ENCODE measurements around the gene NPLOC4. TPM values are rescaled to one million over a fixed set of nuclear protein-coding genes. Genes with fewer than 3 reads are reported as not detected.

The NPLOC4 gene
- total and polyA plus RNA-seq, 2 of the 13 experiments (the other 11 are each of a cell fraction or from before 2014, with no cell fraction given), result 57.0 to 97.0 TPM

- no peak for FAIRE-seq
- H3K4me2 ChIP-seq (ENCODE audit: low read depth, low read length), result no peak overlapping the region
- intact Hi-C loops (cut with micrococcal nuclease; ENCODE audit: unreplicated experiment), result no loop called here
Observed at GRCh38 chr17:81638683-81639082, 1.8 kb upstream of the NPLOC4 start.

More at GRCh38 chr17:81638683-81639082, 1.8 kb upstream of the NPLOC4 start:
- Histone ChIP-seq H4K20me1 (ENCODE audit: insufficient read depth, low read length) (peaks cover 19% of the 10 kb centered on the region), H3K4me1 (ENCODE audit: insufficient read depth, low read length) (peaks cover 30% of the 10 kb centered on the region), H3K9me3 (ENCODE audit: low read length) (no peaks in the 10 kb centered on the region), H2AFZ (ENCODE audit: low read length) (no peak overlapping the region), H3K27me3 (ENCODE audit: control insufficient read depth in 1 of 2, insufficient read depth in 2 of 2, low read length in 2 of 2) (peaks cover 0 to 6% of the 10 kb centered on the region in 2 experiments; a peak in 1 of 5 replicates), H3K4me3 (replicated peaks in 1 of 3; ENCODE audit: insufficient read depth in 1 of 3, low read depth in 2 of 3, low read length in 3 of 3) (no peak overlapping the region), H3K36me3 (replicated peaks in 1 of 2; ENCODE audit: control insufficient read depth in 1 of 2, insufficient read depth in 2 of 2, low read length in 2 of 2) (no peaks in the 10 kb centered on the region), H3K9ac (ENCODE audit: insufficient read depth, low read depth, low read length) (no peak overlapping the region), H3K79me2 (ENCODE audit: insufficient read depth, low read length) (peaks cover 25% of the 10 kb centered on the region), H3K27ac (ENCODE audit: extremely low read length, insufficient read depth, low read length) (no peak overlapping the region)
- no peak for TF ChIP-seq ZSCAN30 (CRISPR knock-in tag; IDR thresholded peaks at IDR 0.05)
- no peak for TF ChIP-seq ZNF790 (CRISPR knock-in tag; IDR thresholded peaks at IDR 0.05; ENCODE audit: borderline replicate concordance)
- no peak for TF ChIP-seq HCFC1 (IDR thresholded peaks at IDR 0.05; ENCODE audit: low read depth, low read length)
- TF ChIP-seq ZFP36L1 (CRISPR knock-in tag; IDR thresholded peaks at IDR 0.05), result no peak
- no peak for TF ChIP-seq ZNF260 (CRISPR knock-in tag; IDR thresholded peaks at IDR 0.05; ENCODE audit: borderline replicate concordance, low read depth)
- TF ChIP-seq MIXL1 (CRISPR knock-in tag; IDR thresholded peaks at IDR 0.05), result no peak
- TF ChIP-seq ZMYM2 (CRISPR knock-in tag; IDR thresholded peaks at IDR 0.05), result no peak
- TF ChIP-seq ZNF276 (CRISPR knock-in tag; IDR thresholded peaks at IDR 0.05; ENCODE audit: low read depth), result no peak
- TF ChIP-seq, protein P1, sequence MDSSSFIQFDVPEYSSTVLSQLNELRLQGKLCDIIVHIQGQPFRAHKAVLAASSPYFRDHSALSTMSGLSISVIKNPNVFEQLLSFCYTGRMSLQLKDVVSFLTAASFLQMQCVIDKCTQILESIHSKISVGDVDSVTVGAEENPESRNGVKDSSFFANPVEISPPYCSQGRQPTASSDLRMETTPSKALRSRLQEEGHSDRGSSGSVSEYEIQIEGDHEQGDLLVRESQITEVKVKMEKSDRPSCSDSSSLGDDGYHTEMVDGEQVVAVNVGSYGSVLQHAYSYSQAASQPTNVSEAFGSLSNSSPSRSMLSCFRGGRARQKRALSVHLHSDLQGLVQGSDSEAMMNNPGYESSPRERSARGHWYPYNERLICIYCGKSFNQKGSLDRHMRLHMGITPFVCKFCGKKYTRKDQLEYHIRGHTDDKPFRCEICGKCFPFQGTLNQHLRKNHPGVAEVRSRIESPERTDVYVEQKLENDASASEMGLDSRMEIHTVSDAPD (CRISPR knock-in tag; IDR thresholded peaks at IDR 0.05), result no peak
- TF ChIP-seq, protein P2, sequence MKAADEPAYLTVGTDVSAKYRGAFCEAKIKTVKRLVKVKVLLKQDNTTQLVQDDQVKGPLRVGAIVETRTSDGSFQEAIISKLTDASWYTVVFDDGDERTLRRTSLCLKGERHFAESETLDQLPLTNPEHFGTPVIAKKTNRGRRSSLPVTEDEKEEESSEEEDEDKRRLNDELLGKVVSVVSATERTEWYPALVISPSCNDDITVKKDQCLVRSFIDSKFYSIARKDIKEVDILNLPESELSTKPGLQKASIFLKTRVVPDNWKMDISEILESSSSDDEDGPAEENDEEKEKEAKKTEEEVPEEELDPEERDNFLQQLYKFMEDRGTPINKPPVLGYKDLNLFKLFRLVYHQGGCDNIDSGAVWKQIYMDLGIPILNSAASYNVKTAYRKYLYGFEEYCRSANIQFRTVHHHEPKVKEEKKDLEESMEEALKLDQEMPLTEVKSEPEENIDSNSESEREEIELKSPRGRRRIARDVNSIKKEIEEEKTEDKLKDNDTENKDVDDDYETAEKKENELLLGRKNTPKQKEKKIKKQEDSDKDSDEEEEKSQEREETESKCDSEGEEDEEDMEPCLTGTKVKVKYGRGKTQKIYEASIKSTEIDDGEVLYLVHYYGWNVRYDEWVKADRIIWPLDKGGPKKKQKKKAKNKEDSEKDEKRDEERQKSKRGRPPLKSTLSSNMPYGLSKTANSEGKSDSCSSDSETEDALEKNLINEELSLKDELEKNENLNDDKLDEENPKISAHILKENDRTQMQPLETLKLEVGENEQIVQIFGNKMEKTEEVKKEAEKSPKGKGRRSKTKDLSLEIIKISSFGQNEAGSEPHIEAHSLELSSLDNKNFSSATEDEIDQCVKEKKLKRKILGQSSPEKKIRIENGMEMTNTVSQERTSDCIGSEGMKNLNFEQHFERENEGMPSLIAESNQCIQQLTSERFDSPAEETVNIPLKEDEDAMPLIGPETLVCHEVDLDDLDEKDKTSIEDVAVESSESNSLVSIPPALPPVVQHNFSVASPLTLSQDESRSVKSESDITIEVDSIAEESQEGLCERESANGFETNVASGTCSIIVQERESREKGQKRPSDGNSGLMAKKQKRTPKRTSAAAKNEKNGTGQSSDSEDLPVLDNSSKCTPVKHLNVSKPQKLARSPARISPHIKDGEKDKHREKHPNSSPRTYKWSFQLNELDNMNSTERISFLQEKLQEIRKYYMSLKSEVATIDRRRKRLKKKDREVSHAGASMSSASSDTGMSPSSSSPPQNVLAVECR (CRISPR knock-in tag; IDR thresholded peaks at IDR 0.05; ENCODE audit: borderline replicate concordance), result no peak
- no peak for TF ChIP-seq NONO (IDR thresholded peaks at IDR 0.05)
- TF ChIP-seq NONO (CRISPR knock-in tag; conservative IDR thresholded peaks at IDR 0.05), result no peak
- no peak for TF ChIP-seq DNMT3B (CRISPR knock-in tag; conservative IDR thresholded peaks at IDR 0.05)
- no peak for TF ChIP-seq TCF12 (IDR thresholded peaks at IDR 0.05)
- no peak for TF ChIP-seq TCF12 (CRISPR knock-in tag; IDR thresholded peaks at IDR 0.05)
- WGBS (ENCODE audit: low lambda C conversion rate), result 66% methylated on average over 4 of the region's 4 CpGs
- no peak for ATAC-seq
- ChIA-PET CTCF (ENCODE audit: low intra/inter-chr PET ratio, low total read pairs) (no interaction called here), POLR2A (interaction anchor here (0.7 to 1.5 kb wide), 2 partner anchors 27 to 222 kb away, joined by 3 to 5 read pairs; no protein-coding TSS in a partner anchor)
- in situ Hi-C loops (cut with HindIII; ENCODE audit: extremely low pct_ligation_motif_present, low pct_unique_long_range_greater_than_20kb), result no loop called here
- no TSS peak for BruUV-seq (replicated peaks)
- DNase-seq (ENCODE audit: low spot score), result no peak

All from HepG2 (cell line).